Measurements from ENCODE around the gene CAPZB.

DNA sequence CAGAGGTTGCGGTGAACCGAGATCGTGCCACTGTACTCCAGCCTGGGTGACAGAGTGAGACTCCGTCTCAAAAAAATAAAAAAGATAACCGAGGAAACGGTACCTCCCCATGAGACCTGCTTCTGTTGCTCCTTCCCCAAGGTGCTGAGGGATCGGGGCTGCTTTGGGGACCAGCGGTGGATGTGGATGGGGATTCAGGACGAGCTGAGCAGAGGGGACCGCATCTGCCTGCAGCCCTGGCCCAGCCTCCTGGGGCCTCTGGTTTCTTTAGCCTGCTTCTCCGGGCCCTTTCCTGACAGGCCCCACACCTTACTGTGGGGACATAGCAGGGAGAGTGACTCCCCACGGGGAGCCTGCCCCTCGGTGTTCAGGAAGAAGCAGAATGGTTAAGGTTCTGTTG is 156.2 kb downstream of the CAPZB start:
- no peak for TF ChIP-seq POLR2A (IDR thresholded peaks at IDR 0.05; ENCODE audit: low read length)
- TF ChIP-seq MYC (IDR thresholded peaks at IDR 0.05; ENCODE audit: borderline replicate concordance, low read length), result no peak
- TF ChIP-seq, protein P1, sequence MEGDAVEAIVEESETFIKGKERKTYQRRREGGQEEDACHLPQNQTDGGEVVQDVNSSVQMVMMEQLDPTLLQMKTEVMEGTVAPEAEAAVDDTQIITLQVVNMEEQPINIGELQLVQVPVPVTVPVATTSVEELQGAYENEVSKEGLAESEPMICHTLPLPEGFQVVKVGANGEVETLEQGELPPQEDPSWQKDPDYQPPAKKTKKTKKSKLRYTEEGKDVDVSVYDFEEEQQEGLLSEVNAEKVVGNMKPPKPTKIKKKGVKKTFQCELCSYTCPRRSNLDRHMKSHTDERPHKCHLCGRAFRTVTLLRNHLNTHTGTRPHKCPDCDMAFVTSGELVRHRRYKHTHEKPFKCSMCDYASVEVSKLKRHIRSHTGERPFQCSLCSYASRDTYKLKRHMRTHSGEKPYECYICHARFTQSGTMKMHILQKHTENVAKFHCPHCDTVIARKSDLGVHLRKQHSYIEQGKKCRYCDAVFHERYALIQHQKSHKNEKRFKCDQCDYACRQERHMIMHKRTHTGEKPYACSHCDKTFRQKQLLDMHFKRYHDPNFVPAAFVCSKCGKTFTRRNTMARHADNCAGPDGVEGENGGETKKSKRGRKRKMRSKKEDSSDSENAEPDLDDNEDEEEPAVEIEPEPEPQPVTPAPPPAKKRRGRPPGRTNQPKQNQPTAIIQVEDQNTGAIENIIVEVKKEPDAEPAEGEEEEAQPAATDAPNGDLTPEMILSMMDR (IDR thresholded peaks at IDR 0.05), result no peak
- no peak for TF ChIP-seq USF2 (IDR thresholded peaks at IDR 0.05)
- TF ChIP-seq ESRRA (IDR thresholded peaks at IDR 0.05; ENCODE audit: borderline replicate concordance, low read length), result no peak
- TF ChIP-seq SREBF2 (IDR thresholded peaks at IDR 0.05), result no peak
- TF ChIP-seq CEBPB (IDR thresholded peaks at IDR 0.05), result no peak
- TF ChIP-seq ZSCAN20 (CRISPR knock-in tag; IDR thresholded peaks at IDR 0.05), result no peak

Measured in A549 (cell line).